Nephron (organoid): ENCODE data around the gene SYNJ1.
A peak's percentile ranks its signal among the peaks of the same experiment; 100 is the strongest.

Source experiments
- H3K27ac Mint-ChIP-seq, 3 experiments: 2 replicates each; pipeline ENCODE4 v1.8.0; 2020; ENCODE audit warnings: mixed read lengths in 3 of 3, mild to moderate bottlenecking in 2 of 3, moderate library complexity in 1 of 3
- H3K27me3 Mint-ChIP-seq: 2 replicates; pipeline ENCODE4 v1.8.0; 2021; ENCODE audit warnings: low read depth, mild to moderate bottlenecking, moderate library complexity, mixed read lengths
- H3K36me3 Mint-ChIP-seq: 2 replicates; pipeline ENCODE4 v1.8.0; 2020; ENCODE audit warnings: low read depth, mixed read lengths
- H3K4me1 Mint-ChIP-seq: 2 replicates; pipeline ENCODE4 v1.8.0; 2020; ENCODE audit warnings: mixed read lengths
- H3K4me3 Mint-ChIP-seq, 3 experiments: 2 replicates each; pipeline ENCODE4 v1.8.0; 2020; ENCODE audit warnings: mild to moderate bottlenecking in 3 of 3, mixed read lengths in 3 of 3, moderate library complexity in 2 of 3
- H3K9me3 Mint-ChIP-seq: 2 replicates; pipeline ENCODE4 v1.8.0; 2020; ENCODE audit warnings: mixed read lengths
- CTCF ChIP-seq, 3 experiments: fragments of 200-600 bp; sonication (generic); IDR thresholded peaks; one replicate each; pipeline ENCODE4 v1.5.0; 2021; ENCODE audit warnings: antibody characterized with exemption in 3 of 3; ENCODE audit not compliant: unreplicated experiment in 3 of 3

SYNJ1 gene

GRCh38 chr21:32608851-32609250 is 119.0 kb downstream of the SYNJ1 start:
- no peak for TF ChIP-seq CTCF (IDR thresholded peaks at IDR 0.05; ENCODE audit: unreplicated experiment in 3 of 3)
- Mint-ChIP-seq H3K4me1 (no peaks in the 10 kb centered on the region), H3K9me3 (no peaks in the 10 kb centered on the region), H3K4me3 (peak overlapping the region; percentile 16 to 61 (median 28)), H3K27ac (no peak overlapping the region), H3K27me3 (no peaks in the 10 kb centered on the region), H3K36me3 (peaks cover 38% of the 10 kb centered on the region)

- no peak for TF ChIP-seq CTCF (IDR thresholded peaks at IDR 0.05; ENCODE audit: unreplicated experiment in 3 of 3)
- no peaks in the 10 kb centered on the region for H3K27me3 Mint-ChIP-seq
- H3K4me1 Mint-ChIP-seq, result no peaks in the 10 kb centered on the region
- peaks cover 55% of the 10 kb centered on the region for H3K36me3 Mint-ChIP-seq
- H3K4me3 Mint-ChIP-seq, result no peak overlapping the region
- H3K27ac Mint-ChIP-seq, result no peak overlapping the region
- no peaks in the 10 kb centered on the region for H3K9me3 Mint-ChIP-seq
These were observed 122.3 kb downstream of the SYNJ1 start for GRCh38 chr21:32605469-32605868.

GRCh38 chr21:32604464-32604863 is 123.3 kb downstream of the SYNJ1 start:
- Mint-ChIP-seq H3K4me3 (no peak overlapping the region), H3K27ac (no peak overlapping the region), H3K9me3 (no peaks in the 10 kb centered on the region), H3K4me1 (no peaks in the 10 kb centered on the region), H3K27me3 (no peaks in the 10 kb centered on the region), H3K36me3 (peaks cover 51% of the 10 kb centered on the region)
- no peak for TF ChIP-seq CTCF (IDR thresholded peaks at IDR 0.05; ENCODE audit: unreplicated experiment in 3 of 3)

- Mint-ChIP-seq H3K4me3 (no peak overlapping the region), H3K4me1 (no peaks in the 10 kb centered on the region), H3K9me3 (no peaks in the 10 kb centered on the region), H3K27me3 (no peaks in the 10 kb centered on the region), H3K36me3 (peaks cover 46% of the 10 kb centered on the region), H3K27ac (no peak overlapping the region)
- no peak for TF ChIP-seq CTCF (IDR thresholded peaks at IDR 0.05; ENCODE audit: unreplicated experiment in 3 of 3)
These were observed 124.7 kb downstream of the SYNJ1 start for GRCh38 chr21:32603131-32603530.

- H3K4me1 Mint-ChIP-seq, result no peaks in the 10 kb centered on the region
- no peak overlapping the region for H3K4me3 Mint-ChIP-seq
- H3K27me3 Mint-ChIP-seq, result no peaks in the 10 kb centered on the region
- H3K27ac Mint-ChIP-seq, result no peak overlapping the region
- H3K36me3 Mint-ChIP-seq, result peaks cover 40% of the 10 kb centered on the region
- no peak for TF ChIP-seq CTCF (IDR thresholded peaks at IDR 0.05; ENCODE audit: unreplicated experiment in 3 of 3)
- H3K9me3 Mint-ChIP-seq, result no peaks in the 10 kb centered on the region
These were observed 125.7 kb downstream of the SYNJ1 start for GRCh38 chr21:32602099-32602498.

- H3K4me3 Mint-ChIP-seq, result no peak overlapping the region
- no peaks in the 10 kb centered on the region for H3K27me3 Mint-ChIP-seq
- H3K4me1 Mint-ChIP-seq, result no peaks in the 10 kb centered on the region
- H3K27ac Mint-ChIP-seq, result no peak overlapping the region
- peaks cover 22% of the 10 kb centered on the region for H3K36me3 Mint-ChIP-seq
- H3K9me3 Mint-ChIP-seq, result no peaks in the 10 kb centered on the region
- no peak for TF ChIP-seq CTCF (IDR thresholded peaks at IDR 0.05; ENCODE audit: unreplicated experiment in 3 of 3)
These were observed 128.3 kb downstream of the SYNJ1 start for GRCh38 chr21:32599526-32599925.
